Activated CD8-positive, alpha-beta memory T cell treated with anti-CD3 and anti-CD28 coated beads, Interleukin-2, amount 50 U/mL, for 4 hours (primary cell): ENCODE data around the gene PRKACB.
"Not testable (repeated sequence)": the region's sequence is repeated elsewhere in the genome, so short reads cannot be mapped to it uniquely, and the experiment has no call there.

Source experiments
- DNase-seq: peaks from one replicate; pipeline ENCODE4 v3.0.0-alpha.2; 2020

Gene PRKACB

GRCh38 chr1:84272401-84272800, 128.3 kb downstream of the PRKACB start:
- DNase-seq = no peak

GRCh38 chr1:84277343-84278059, 133.4 kb downstream of the PRKACB start:
- DNase-seq = no peak

- no peak for DNase-seq
Measured at GRCh38 chr1:84278905-84279304, 134.8 kb downstream of the PRKACB start.

GRCh38 chr1:84280912-84281311, 136.8 kb downstream of the PRKACB start:
- no peak for DNase-seq

GRCh38 chr1:84282780-84283333, 138.8 kb downstream of the PRKACB start:
- DNase-seq = no peak

GRCh38 chr1:84283381-84283780, 139.3 kb downstream of the PRKACB start:
- DNase-seq = no peak

- DNase-seq = no peak
Measured at GRCh38 chr1:84286071-84286470, 142.0 kb downstream of the PRKACB start.

GRCh38 chr1:84287389-84287788, 143.3 kb downstream of the PRKACB start:
- DNase-seq = not testable (repeated sequence)
